Neural cell (in vitro differentiated cells): ENCODE results near the gene DDX39B. TPM values are rescaled to one million over a fixed set of nuclear protein-coding genes. Genes with fewer than 3 reads are reported as not detected.

ENCODE experiments used
- H2AFZ ChIP-seq: fragments of 200-600, 300-800 bp; sonication (generic), shearing (Covaris generic); 2 replicates; pipeline ENCODE4 v1.6.0; 2014; ENCODE audit warnings: low read depth, mild to moderate bottlenecking, antibody characterized with exemption, low read length, moderate library complexity
- H3F3A ChIP-seq: fragments of 200-600 bp; shearing (Covaris generic); 2 replicates; pipeline ENCODE4 v1.6.1; 2016; ENCODE audit warnings: mild to moderate bottlenecking, moderate library complexity, mixed read lengths, antibody characterized with exemption, low read length; ENCODE audit not compliant: insufficient read depth, poor library complexity, severe bottlenecking
- H3K27ac ChIP-seq: fragments of 200-600, 300-800 bp; sonication (generic), shearing (Covaris generic); 2 replicates; pipeline ENCODE4 v1.5.1; 2014; ENCODE audit warnings: mild to moderate bottlenecking, low read length, moderate library complexity
- H3K27me3 ChIP-seq: fragments of 300-800, 200-600 bp; sonication (generic), shearing (Covaris generic); 2 replicates; pipeline ENCODE4 v1.6.0; 2014; ENCODE audit warnings: mild to moderate bottlenecking, low read depth, low read length, moderate library complexity; ENCODE audit not compliant: insufficient read depth
- H3K36me3 ChIP-seq: fragments of 300-800, 200-600 bp; sonication (generic), shearing (Covaris generic); 2 replicates; pipeline ENCODE4 v1.5.1; 2014; ENCODE audit warnings: mild to moderate bottlenecking, antibody characterized with exemption, low read length, moderate library complexity; ENCODE audit not compliant: insufficient read depth
- H3K4me2 ChIP-seq: fragments of 300-800, 200-600 bp; sonication (generic), shearing (Covaris generic); 2 replicates; pipeline ENCODE4 v1.6.0; 2014; ENCODE audit warnings: mild to moderate bottlenecking, low read length
- H3K4me3 ChIP-seq: fragments of 300-800, 200-600 bp; sonication (generic), shearing (Covaris generic); 2 replicates; pipeline ENCODE4 v1.5.1; 2014; ENCODE audit warnings: mild to moderate bottlenecking, low read length, moderate library complexity
- H3K79me2 ChIP-seq: fragments of 200-600 bp; shearing (Covaris generic); replicated peaks from 2 replicates; pipeline ENCODE4 v1.6.0; 2014; ENCODE audit warnings: mild to moderate bottlenecking, low read length, moderate library complexity; ENCODE audit not compliant: insufficient read depth
- H3K9ac ChIP-seq: fragments of 300-800, 200-600 bp; sonication (generic), shearing (Covaris generic); 2 replicates; pipeline ENCODE4 v1.6.1; 2016; ENCODE audit warnings: mild to moderate bottlenecking, low read length, mixed read lengths
- H3K9me2 ChIP-seq: fragments of 200-600 bp; shearing (Covaris generic); 2 replicates; pipeline ENCODE4 v1.6.1; 2016; ENCODE audit warnings: mild to moderate bottlenecking, low read length, mixed read lengths; ENCODE audit not compliant: insufficient read depth
- H3K9me3 ChIP-seq: fragments of 200-600, 300-800 bp; sonication (generic), shearing (Covaris generic); 2 replicates; pipeline ENCODE4 v1.6.1; 2016; ENCODE audit warnings: mild to moderate bottlenecking, mixed run types, low read length, moderate library complexity, mixed read lengths
- H4K20me1 ChIP-seq: fragments of 200-600 bp; shearing (Covaris generic); 2 replicates; pipeline ENCODE4 v1.6.1; 2016; ENCODE audit warnings: mild to moderate bottlenecking, mixed run types; ENCODE audit not compliant: insufficient read depth
- CTCF ChIP-seq: fragments of 450-650 bp; IDR thresholded peaks from 2 replicates; pipeline ENCODE4 v1.5.1; 2014; ENCODE audit warnings: antibody characterized with exemption, mild to moderate bottlenecking, moderate library complexity; ENCODE audit not compliant: poor library complexity, severe bottlenecking
- EP300 ChIP-seq: fragments of 450-650 bp; conservative IDR thresholded peaks from 2 replicates; pipeline ENCODE4 v1.6.1; 2014; ENCODE audit warnings: antibody characterized with exemption, mild to moderate bottlenecking, moderate library complexity; ENCODE audit not compliant: poor library complexity, severe bottlenecking
- EZH2 ChIP-seq: fragments of 200-600, 300-800 bp; shearing (Covaris generic), sonication (generic); IDR thresholded peaks from 2 replicates; pipeline ENCODE4 v1.6.1; 2014; ENCODE audit warnings: antibody characterized with exemption, low read length, borderline replicate concordance, mild to moderate bottlenecking; ENCODE audit not compliant: insufficient read depth, poor library complexity, severe bottlenecking
- MXI1 ChIP-seq: fragments of 450-650 bp; conservative IDR thresholded peaks from 2 replicates; pipeline ENCODE4 v1.6.1; 2014; ENCODE audit warnings: antibody characterized with exemption, mild to moderate bottlenecking; ENCODE audit not compliant: poor library complexity, severe bottlenecking
- POLR2AphosphoS5 ChIP-seq: IDR thresholded peaks from 2 replicates; pipeline ENCODE4 v1.6.1; 2012
- RAD21 ChIP-seq: fragments of 450-650 bp; conservative IDR thresholded peaks from 2 replicates; pipeline ENCODE4 v1.6.1; 2014; ENCODE audit warnings: antibody characterized with exemption, mild to moderate bottlenecking, moderate library complexity
- REST ChIP-seq: IDR thresholded peaks from 2 replicates; pipeline ENCODE4 v1.6.1; 2012; ENCODE audit warnings: borderline replicate concordance
- SMC3 ChIP-seq: fragments of 450-650 bp; conservative IDR thresholded peaks from 2 replicates; pipeline ENCODE4 v1.6.1; 2014; ENCODE audit warnings: antibody characterized with exemption, mild to moderate bottlenecking, moderate library complexity; ENCODE audit not compliant: poor library complexity
- TAF1 ChIP-seq: IDR thresholded peaks from 2 replicates; pipeline ENCODE4 v1.6.1; 2012; ENCODE audit warnings: low read depth
- polyA plus RNA-seq: library from polyadenylated mRNA; depleted of rRNA; stranded (reverse); fragments of >200 nt; gene quantifications from 2 replicates; pipeline ENCODE4 v1.2.3, GENCODE V29; 2014

Gene DDX39B
- polyA plus RNA-seq, 1 donor from 2014 or later = 313 TPM

GRCh38 chr6:31585491-31585890 is 43.7 kb upstream of the DDX39B start:
- H3K4me3 ChIP-seq = no peak overlapping the region
- H3F3A ChIP-seq = no peaks in the 10 kb centered on the region
- no peak overlapping the region for H2AFZ ChIP-seq
- H3K79me2 ChIP-seq = no peaks in the 10 kb centered on the region
- H3K9me3 ChIP-seq = no peaks in the 10 kb centered on the region
- no peak overlapping the region for H3K4me2 ChIP-seq
- TF ChIP-seq EP300 (no peak), EZH2 (no peak), CTCF (no peak), MXI1 (no peak), RAD21 (no peak), TAF1 (no peak), REST (no peak), POLR2AphosphoS5 (no peak)
- no peaks in the 10 kb centered on the region for H3K9me2 ChIP-seq
- H3K36me3 ChIP-seq = no peaks in the 10 kb centered on the region
- H4K20me1 ChIP-seq = no peaks in the 10 kb centered on the region
- no peak overlapping the region for H3K9ac ChIP-seq
- no peak overlapping the region for H3K27ac ChIP-seq
- peaks cover 14% of the 10 kb centered on the region for H3K27me3 ChIP-seq

- H3K9me3 ChIP-seq = no peaks in the 10 kb centered on the region
- H3K27me3 ChIP-seq = peaks cover 14% of the 10 kb centered on the region
- H3K36me3 ChIP-seq = no peaks in the 10 kb centered on the region
- H4K20me1 ChIP-seq = no peaks in the 10 kb centered on the region
- peak within 1 kb of the TSS; percentile 54 for H2AFZ ChIP-seq
- H3K4me2 ChIP-seq = no peak within 1 kb of the TSS
- TF ChIP-seq RAD21 = no peak
- TF ChIP-seq REST = no peak
- TF ChIP-seq CTCF = no peak
- no peak for TF ChIP-seq MXI1
- TF ChIP-seq EZH2 = no peak
- TF ChIP-seq SMC3 = no peak
- TF ChIP-seq EP300 = no peak
- H3K79me2 ChIP-seq = no peaks in the 10 kb centered on the region
- H3K27ac ChIP-seq = peak within 1 kb of the TSS; percentile 9
- H3K4me3 ChIP-seq = peak within 1 kb of the TSS; percentile 67
- peak within 1 kb of the TSS; percentile 61 for H3K9ac ChIP-seq
- no peaks in the 10 kb centered on the region for H3K9me2 ChIP-seq
- H3F3A ChIP-seq = no peaks in the 10 kb centered on the region
Measured at GRCh38 chr6:31582230-31582643, 40.4 kb upstream of the DDX39B start, which contains the start of gene LTB. TSS of gene LTB (minus strand) at chr6:31582424. CDS start at chr6:31582417, 7 bp downstream.
